Keratinocyte (primary cell): Measurements from ENCODE around the gene CSRP3. TPM values are rescaled to one million over a fixed set of nuclear protein-coding genes. Genes with fewer than 3 reads are reported as not detected.

Source experiments
- DNase-seq: peaks from one replicate; pipeline ENCODE4 v3.0.0-alpha.2; 2011; ENCODE audit warnings: low read depth, missing footprints, low spot score
- FAIRE-seq: peaks from 2 replicates; lab custom pipeline; 2011; peaks lifted over from hg19 to GRCh38; lab: Jason Lieb, UNC
- H2AFZ ChIP-seq: 2 replicates; pipeline ENCODE4 v1.6.0; 2012; ENCODE audit warnings: low read length, control low read depth, inconsistent platforms; ENCODE audit not compliant: control insufficient read depth
- H3K27ac ChIP-seq: 2 replicates; pipeline ENCODE4 v1.5.1; 2011; ENCODE audit warnings: low read length; ENCODE audit not compliant: control insufficient read depth, insufficient read depth
- H3K27me3 ChIP-seq: 3 replicates; pipeline ENCODE4 v1.6.0; 2011; ENCODE audit warnings: low read length; ENCODE audit not compliant: control insufficient read depth, insufficient read depth; ENCODE audit errors: extremely low read depth
- H3K36me3 ChIP-seq, 2 experiments: 2 replicates in 1 of 2; 3 replicates in 1 of 2; pipeline ENCODE4 v1.5.1; 2011; ENCODE audit warnings: low read length in 2 of 2, mild to moderate bottlenecking in 1 of 2; ENCODE audit not compliant: control insufficient read depth in 2 of 2, insufficient read depth in 2 of 2; ENCODE audit errors: extremely low read depth in 1 of 2
- H3K4me1 ChIP-seq: 3 replicates; pipeline ENCODE4 v1.5.1; 2011; ENCODE audit warnings: low read length; ENCODE audit not compliant: control insufficient read depth, insufficient read depth; ENCODE audit errors: extremely low read depth
- H3K4me2 ChIP-seq: 3 replicates; pipeline ENCODE4 v1.6.0; 2011; ENCODE audit warnings: low read depth, low read length; ENCODE audit not compliant: control insufficient read depth, insufficient read depth; ENCODE audit errors: extremely low read depth
- H3K4me3 ChIP-seq, 3 experiments: fragments of 200-600 bp in 1 of 3; sonication (generic) in 1 of 3; 2 replicates in 2 of 3; 3 replicates in 1 of 3; pipeline ENCODE4 v1.5.1; 2011 to 2016; ENCODE audit warnings: low read length in 3 of 3, mild to moderate bottlenecking in 3 of 3, control low read depth in 2 of 3, inconsistent platforms in 1 of 3, low read depth in 1 of 3, mixed read lengths in 1 of 3, mixed run types in 1 of 3, moderate library complexity in 1 of 3; ENCODE audit not compliant: control insufficient read depth in 2 of 3, insufficient read depth in 2 of 3; ENCODE audit errors: extremely low read depth in 1 of 3
- H3K79me2 ChIP-seq: 2 replicates; pipeline ENCODE4 v1.6.0; 2012; ENCODE audit warnings: low read length; ENCODE audit not compliant: control insufficient read depth, insufficient read depth
- H3K9ac ChIP-seq: 3 replicates; pipeline ENCODE4 v1.6.0; 2011; ENCODE audit warnings: low read length; ENCODE audit not compliant: control insufficient read depth, insufficient read depth; ENCODE audit errors: extremely low read depth
- H3K9me1 ChIP-seq: 3 replicates; pipeline ENCODE4 v1.6.0; 2011; ENCODE audit warnings: low read length; ENCODE audit not compliant: control insufficient read depth, insufficient read depth; ENCODE audit errors: extremely low read depth
- H3K9me3 ChIP-seq: 2 replicates; pipeline ENCODE4 v1.5.1; 2012; ENCODE audit warnings: low read depth, low read length; ENCODE audit not compliant: control insufficient read depth
- H4K20me1 ChIP-seq: 3 replicates; pipeline ENCODE4 v1.6.0; 2011; ENCODE audit warnings: low read length; ENCODE audit not compliant: control insufficient read depth, insufficient read depth; ENCODE audit errors: extremely low read depth
- EZH2 ChIP-seq: IDR thresholded peaks from one replicate; pipeline ENCODE4 v1.6.1; 2012; ENCODE audit warnings: inconsistent platforms, mild to moderate bottlenecking, low read length, moderate library complexity
- dilution Hi-C: fragments of 300-500 bp; cut with MboI; formaldehyde crosslinking; loops from one replicate; pipeline ENCODE4 v1.7.0; 2020; ENCODE audit warnings: low sequenced_read_pairs; ENCODE audit not compliant: extremely low pct_ligation_motif_present
- polyA plus RNA-seq, 5 experiments: library from polyadenylated mRNA; depleted of rRNA in 3 of 5; stranded (reverse) in 3 of 5; stranded (forward) in 1 of 5; unstranded in 1 of 5; fragments of >200 nt; gene quantifications; 1 replicate in 1 of 5; 2 replicates in 3 of 5; 3 replicates in 1 of 5; pipeline versions ENCODE4 v1.2.1 to v1.2.3, GENCODE V29; 2011 to 2012; ENCODE audit warnings: missing spikeins in 2 of 5, low read depth in 1 of 5, low replicate concordance in 1 of 5
- TF ChIP-seq, protein P1 (sequence below), 3 experiments: IDR thresholded peaks in 1 of 3; conservative IDR thresholded peaks in 1 of 3; optimal IDR thresholded peaks in 1 of 3; 2 replicates in 2 of 3; 3 replicates in 1 of 3; pipeline versions ENCODE3 to v1.5.1; 2011; ENCODE audit warnings: low read length in 3 of 3, mild to moderate bottlenecking in 3 of 3, moderate library complexity in 2 of 3, control low read depth in 1 of 3, inconsistent platforms in 1 of 3; ENCODE audit not compliant: insufficient read depth in 2 of 3; ENCODE audit errors: extremely low read depth in 1 of 3

Gene CSRP3
- polyA plus RNA-seq, 1 donor (not counting 4 experiments of a cell fraction or from before 2014, with no cell fraction given), result not detected

DNA sequence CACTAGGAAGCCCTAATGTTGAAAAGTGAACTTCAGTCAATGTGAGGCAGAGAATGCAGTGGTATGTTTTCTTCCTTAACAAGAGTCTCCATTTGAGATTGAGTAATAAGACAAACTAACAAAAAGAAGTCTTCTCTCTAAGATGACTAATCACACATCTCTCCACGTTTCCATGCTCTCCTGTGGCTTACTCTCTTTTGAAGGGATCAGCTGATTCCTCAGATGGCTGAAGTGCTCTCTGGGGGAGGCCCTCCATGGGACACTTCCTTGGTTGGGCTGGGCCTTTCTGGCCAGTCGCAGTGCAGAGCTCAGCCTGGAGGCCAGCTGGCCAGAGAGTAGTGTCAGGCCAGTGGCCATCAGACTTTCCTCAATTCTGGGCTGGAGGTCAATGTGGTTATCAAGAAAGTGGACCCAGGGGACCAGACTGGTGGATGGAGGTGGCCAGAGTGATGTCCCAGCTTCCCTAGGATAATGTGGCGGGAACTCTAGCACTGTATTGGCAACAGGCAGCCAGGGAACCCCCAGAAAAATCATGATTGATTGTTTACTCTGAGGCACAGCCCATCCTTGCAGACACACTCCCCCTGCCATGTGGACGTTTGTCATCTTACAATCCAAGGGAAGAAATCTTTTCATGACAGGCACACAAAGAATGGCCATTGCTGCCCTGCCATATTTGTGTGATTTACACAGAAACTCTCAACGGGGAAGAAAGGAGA lies 14.5 kb downstream of the CSRP3 start:
- DNase-seq, result no peak

GRCh38 chr11:19185516-19186052 lies 16.2 kb downstream of the CSRP3 start:
- dilution Hi-C loops, result no loop called here
- no peaks in the 10 kb centered on the region for H3K79me2 ChIP-seq
- no peaks in the 10 kb centered on the region for H3K9me3 ChIP-seq
- no peak overlapping the region for H3K4me2 ChIP-seq
- no peak for TF ChIP-seq EZH2
- TF ChIP-seq, protein P1, sequence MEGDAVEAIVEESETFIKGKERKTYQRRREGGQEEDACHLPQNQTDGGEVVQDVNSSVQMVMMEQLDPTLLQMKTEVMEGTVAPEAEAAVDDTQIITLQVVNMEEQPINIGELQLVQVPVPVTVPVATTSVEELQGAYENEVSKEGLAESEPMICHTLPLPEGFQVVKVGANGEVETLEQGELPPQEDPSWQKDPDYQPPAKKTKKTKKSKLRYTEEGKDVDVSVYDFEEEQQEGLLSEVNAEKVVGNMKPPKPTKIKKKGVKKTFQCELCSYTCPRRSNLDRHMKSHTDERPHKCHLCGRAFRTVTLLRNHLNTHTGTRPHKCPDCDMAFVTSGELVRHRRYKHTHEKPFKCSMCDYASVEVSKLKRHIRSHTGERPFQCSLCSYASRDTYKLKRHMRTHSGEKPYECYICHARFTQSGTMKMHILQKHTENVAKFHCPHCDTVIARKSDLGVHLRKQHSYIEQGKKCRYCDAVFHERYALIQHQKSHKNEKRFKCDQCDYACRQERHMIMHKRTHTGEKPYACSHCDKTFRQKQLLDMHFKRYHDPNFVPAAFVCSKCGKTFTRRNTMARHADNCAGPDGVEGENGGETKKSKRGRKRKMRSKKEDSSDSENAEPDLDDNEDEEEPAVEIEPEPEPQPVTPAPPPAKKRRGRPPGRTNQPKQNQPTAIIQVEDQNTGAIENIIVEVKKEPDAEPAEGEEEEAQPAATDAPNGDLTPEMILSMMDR (optimal IDR thresholded peaks at IDR 0.05 in 1 of 3, IDR thresholded peaks at IDR 0.05 in 1 of 3, conservative IDR thresholded peaks at IDR 0.05 in 1 of 3; ENCODE audit: extremely low read depth in 1 of 3, insufficient read depth in 2 of 3, low read length in 3 of 3), result no peak
- DNase-seq (no peak), FAIRE-seq (no peak)
- H3K27ac ChIP-seq, result no peak overlapping the region
- no peak overlapping the region for H2AFZ ChIP-seq
- H3K9me1 ChIP-seq, result no peaks in the 10 kb centered on the region
- H3K36me3 ChIP-seq, result no peaks in the 10 kb centered on the region
- H3K9ac ChIP-seq, result no peak overlapping the region
- no peaks in the 10 kb centered on the region for H3K27me3 ChIP-seq
- no peak overlapping the region for H3K4me3 ChIP-seq
- no peaks in the 10 kb centered on the region for H4K20me1 ChIP-seq
- no peaks in the 10 kb centered on the region for H3K4me1 ChIP-seq

More for the DNA sequence above, 14.5 kb downstream of the CSRP3 start:
- no peak overlapping the region for H3K27ac ChIP-seq
- H3K4me3 ChIP-seq, result no peak overlapping the region
- no peaks in the 10 kb centered on the region for H3K79me2 ChIP-seq
- no peaks in the 10 kb centered on the region for H3K9me1 ChIP-seq
- H2AFZ ChIP-seq, result no peak overlapping the region
- dilution Hi-C loops, result no loop called here
- no peak overlapping the region for H3K9ac ChIP-seq
- H3K36me3 ChIP-seq, result no peaks in the 10 kb centered on the region
- H3K4me1 ChIP-seq, result no peaks in the 10 kb centered on the region
- no peaks in the 10 kb centered on the region for H3K9me3 ChIP-seq
- H3K27me3 ChIP-seq, result no peaks in the 10 kb centered on the region
- H4K20me1 ChIP-seq, result no peaks in the 10 kb centered on the region
- H3K4me2 ChIP-seq, result no peak overlapping the region
- no peak for FAIRE-seq
- TF ChIP-seq, protein P1 (optimal IDR thresholded peaks at IDR 0.05 in 1 of 3, IDR thresholded peaks at IDR 0.05 in 1 of 3, conservative IDR thresholded peaks at IDR 0.05 in 1 of 3; ENCODE audit: extremely low read depth in 1 of 3, insufficient read depth in 2 of 3, low read length in 3 of 3), result no peak
- TF ChIP-seq EZH2, result no peak
